COR-L47 (cell line): ENCODE data around the gene SLC6A5.
"Not testable (repeated sequence)": the region's sequence is repeated elsewhere in the genome, so short reads cannot be mapped to it uniquely, and the experiment has no call there.

ENCODE experiments used
- DNase-seq: peaks from one replicate; lab custom pipeline; 2025; lab: John Stamatoyannopoulos, UW

The SLC6A5 gene

GRCh38 chr11:20599221-20600019, at the start of gene SLC6A5:
Gene SLC6A5 (plus strand): TSS chr11:20599608. CDS start chr11:20599673, 65 bp downstream.
- no peak for DNase-seq

DNA sequence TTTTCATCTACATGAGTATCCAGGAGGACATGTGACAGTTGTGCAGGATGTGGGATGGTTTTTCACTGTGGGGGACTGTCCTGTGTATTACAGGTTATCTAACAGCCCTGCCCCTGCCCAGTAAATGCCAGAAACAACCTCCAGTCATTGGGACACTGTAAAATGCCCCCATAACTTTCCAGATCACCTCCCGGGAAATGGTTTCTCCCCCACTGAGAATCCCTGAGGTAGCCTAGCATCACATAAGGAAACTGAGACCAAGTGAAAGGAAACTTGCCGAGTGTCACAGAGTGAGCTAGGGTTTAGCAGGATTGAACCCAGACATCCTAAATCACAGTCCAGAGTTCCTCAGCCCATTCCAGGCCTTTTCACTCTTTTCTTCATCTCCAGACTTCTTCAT, 48.3 kb upstream of the SLC6A5 start:
- no peak for DNase-seq

DNA sequence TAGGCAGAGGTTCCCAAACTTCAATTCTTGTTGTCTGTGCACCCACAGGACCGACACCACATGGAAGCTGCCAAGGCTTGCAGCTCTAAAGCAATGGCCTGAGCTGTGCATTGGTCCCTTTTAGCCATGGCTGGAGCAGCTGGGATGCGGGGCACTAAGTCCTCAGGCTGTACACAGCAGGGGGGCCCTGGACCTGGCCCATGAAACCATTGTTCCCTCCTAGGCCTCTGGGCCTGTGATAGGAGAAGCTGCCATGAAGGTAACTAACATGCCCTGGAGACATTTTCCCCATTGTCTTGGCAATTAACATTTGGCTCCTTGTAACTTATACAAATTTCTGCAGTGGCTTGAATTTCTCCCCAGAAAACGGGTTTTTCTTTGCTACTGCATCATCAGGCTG, 43.6 kb upstream of the SLC6A5 start:
- DNase-seq, result no peak

- DNase-seq, result not testable (repeated sequence)
Measured at GRCh38 chr11:20556396-20556795, 43.0 kb upstream of the SLC6A5 start.

DNA sequence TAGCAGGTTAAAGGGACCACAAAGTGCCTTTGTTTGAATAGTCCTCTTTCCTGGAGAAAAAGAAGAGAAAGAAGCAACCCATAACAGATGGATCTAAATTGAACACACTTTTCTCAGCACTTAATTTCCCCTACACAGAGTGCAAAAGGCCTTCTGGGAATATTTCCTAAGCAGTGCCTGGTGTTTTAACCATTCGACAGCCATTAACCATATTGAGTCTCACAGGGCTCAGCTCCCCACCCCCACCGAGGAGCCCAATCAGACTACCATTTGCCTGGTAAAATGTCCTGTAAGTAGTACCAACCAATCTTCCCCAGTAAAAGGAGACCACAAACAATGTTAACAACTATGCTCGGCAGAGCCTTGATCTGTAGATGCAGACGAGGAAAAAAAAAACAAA, 40.7 kb upstream of the SLC6A5 start:
- DNase-seq, result no peak

GRCh38 chr11:20559523-20560300, 39.7 kb upstream of the SLC6A5 start:
- no peak for DNase-seq

- no peak for DNase-seq
Measured at GRCh38 chr11:20561915-20562314, 37.5 kb upstream of the SLC6A5 start.

DNA sequence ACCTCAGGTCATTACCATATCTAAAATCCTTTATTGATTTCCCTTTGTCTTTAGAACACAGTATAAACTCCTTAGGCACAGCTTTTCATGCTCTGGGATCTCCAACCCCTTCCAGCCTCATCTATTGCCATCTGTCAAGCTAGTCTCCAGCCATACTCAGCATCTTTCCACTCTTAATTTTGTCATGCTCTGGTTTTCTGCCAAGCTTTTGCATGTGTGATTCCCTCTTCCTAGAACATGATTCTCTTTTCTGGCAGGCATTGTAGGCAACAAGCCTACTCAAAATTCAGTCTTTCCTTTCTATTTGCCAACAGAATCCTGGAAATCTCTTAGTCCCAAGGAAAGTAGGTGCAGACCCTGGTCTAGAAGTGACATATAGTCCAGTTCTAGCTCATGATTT, 35.5 kb upstream of the SLC6A5 start:
- DNase-seq, result no peak

DNA sequence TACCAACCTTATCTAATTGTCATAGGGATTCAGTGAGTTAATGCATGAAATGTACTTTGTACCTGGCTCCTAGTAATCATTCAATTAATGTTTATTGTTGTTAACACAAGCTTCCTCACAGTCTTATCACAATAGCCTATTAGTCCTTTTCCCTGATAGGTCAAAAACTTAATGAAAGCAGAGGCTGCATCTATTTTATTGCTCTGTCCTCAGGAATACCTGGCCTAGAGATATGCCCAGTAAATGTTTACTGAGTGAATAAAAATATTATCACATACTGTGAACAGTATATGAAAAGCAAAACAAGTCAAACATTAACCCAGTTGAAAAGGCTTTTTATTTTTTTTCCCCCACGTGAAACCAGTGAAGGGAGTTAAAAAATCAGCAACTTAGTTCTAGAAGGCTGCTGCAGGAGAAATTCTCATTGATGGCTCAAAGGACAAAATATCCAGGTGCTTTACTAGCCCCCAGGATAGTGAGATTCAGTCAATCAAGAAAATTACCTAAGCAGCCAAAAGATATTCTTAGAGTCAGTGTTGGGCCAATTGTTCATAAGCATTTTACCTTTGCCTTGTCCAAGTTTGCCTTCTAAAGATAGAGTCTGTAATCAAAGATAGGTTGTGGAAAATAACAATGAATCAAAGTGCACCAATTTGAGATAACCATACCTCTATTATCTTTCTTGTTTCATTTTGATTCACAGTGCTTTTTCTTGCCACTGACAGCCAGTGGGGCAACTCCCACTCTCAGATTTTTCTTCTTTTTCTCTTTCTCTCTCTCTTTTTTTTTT, 34.4 kb upstream of the SLC6A5 start:
- DNase-seq, result no peak

DNA sequence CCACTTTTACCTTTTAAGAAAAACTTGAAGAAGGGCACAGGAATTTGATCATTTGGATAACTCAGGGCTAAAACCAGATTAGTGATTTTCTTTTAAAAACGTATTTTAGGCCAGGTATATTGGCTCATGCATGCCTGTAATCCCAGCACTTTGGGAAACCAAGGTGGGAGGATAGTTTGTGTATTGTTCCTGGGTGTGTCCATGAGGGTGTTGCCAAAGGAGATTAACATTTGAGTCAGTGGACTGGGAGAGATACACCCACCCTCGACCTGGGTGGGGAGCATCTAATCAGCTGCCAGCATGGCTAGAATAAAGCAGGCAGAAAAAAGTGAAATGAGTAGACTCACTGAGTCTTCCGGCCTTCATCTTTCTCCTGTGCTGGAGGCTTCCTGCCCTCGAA, 33.3 kb upstream of the SLC6A5 start:
- DNase-seq, result not testable (repeated sequence)

DNA sequence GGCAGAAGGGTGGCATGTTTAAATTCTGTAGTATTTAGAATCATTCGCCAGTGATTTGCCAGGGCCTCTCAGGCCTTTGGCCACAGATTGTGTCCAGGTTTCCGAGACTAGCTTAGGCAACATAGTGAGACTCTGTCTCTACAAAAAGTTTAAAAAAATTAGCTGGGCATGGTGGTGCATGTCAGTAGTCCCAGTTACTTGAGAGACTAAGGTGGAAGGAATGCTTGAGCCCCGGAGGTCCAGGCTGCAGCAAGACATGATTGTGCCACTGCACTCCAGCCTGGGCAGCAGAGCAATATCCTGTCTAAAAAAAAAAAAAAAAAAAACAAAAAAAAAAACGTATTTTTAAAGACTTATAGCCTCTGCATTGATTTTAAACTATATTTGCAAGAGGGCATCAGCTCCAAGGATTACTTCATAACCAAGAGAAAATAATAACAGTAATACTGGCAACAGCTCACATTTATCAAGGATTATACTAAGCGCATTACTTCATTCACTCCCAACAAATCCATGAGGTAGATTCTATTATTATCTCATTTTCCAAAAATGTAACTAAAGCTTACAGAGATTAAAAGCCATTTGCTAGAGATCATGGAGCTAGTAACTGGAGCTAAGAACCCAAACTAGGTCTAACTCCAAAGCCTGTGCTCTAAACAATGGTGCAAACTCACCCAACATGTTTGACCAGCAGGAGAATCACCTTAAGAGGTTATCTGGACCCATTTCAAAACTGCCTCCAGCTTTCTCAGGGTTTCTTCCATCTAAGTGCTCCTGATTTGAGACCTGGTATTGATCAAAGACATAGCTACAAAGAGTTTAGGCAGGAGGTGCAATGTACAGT, 32.6 kb upstream of the SLC6A5 start:
- DNase-seq, result no peak

DNA sequence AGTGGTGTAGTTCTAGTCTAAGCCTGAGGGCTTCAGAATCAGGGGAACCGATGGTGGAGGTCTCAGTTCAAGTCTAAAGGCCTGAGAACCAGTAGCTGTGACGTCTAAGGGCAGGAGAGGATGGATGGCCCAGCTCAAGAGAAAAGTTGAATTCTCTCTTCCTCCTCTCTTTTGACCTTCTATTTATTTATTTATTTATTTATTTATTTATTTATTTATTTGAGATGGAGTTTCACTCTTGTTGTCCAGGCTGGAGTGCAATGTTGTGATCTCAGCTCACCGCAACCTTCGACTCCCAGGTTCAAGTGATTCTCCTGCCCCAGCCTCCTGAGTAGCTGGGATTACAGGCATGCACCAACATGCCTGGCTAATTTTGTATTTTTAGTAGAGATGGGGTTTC, 19.7 kb upstream of the SLC6A5 start:
- not testable (repeated sequence) for DNase-seq

DNA sequence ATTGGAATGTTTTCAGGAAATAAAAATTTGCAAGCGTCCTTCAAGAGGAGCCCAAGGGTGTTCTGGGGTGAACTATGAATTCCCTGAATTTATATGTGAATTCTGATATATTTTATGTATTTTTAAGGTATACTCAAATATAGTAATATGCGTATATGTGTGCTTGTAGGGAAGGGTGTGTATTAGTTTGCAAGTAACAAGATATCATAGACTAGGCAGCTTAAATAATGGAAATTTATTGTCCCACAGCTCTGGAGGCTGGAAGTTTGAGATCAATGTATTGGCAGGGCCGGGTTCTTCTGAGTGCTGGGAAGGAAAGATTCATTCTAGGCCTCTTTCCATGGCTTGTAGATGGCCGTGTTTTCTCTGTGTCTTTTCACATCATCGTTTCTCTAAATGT, 16.2 kb upstream of the SLC6A5 start:
- no peak for DNase-seq

DNA sequence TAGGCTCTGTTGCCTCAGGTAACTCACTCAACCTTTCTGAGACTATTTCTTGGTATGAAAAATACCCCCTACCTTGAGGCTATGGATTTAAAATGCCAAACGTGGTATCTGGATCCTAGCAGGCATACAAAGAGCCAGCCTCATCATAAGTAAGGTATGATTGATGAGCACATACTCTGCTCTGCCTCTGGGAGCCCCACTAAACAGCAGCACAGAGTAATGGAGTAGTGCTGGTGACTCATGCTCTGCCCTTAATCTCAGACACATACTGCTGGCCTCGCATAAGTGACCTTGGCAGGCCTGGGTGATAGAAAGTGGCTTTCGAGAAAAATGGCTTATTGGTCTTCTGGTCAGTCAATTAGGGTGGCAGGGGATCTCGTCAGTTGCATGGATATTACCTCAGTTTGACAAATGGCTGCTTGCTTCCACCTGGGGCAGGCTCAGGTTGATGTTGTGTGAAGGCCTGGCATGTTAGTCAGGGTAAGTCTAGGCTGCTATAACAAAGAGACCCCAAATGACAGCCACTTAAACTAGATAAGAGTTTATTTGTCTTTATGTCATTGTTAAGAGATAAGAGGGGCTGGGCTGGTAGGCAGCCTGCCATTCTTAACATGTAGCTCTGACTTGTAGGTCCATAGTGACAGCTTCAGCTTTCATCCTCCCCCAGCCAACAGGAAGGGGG, 15.2 kb upstream of the SLC6A5 start:
- no peak for DNase-seq

DNA sequence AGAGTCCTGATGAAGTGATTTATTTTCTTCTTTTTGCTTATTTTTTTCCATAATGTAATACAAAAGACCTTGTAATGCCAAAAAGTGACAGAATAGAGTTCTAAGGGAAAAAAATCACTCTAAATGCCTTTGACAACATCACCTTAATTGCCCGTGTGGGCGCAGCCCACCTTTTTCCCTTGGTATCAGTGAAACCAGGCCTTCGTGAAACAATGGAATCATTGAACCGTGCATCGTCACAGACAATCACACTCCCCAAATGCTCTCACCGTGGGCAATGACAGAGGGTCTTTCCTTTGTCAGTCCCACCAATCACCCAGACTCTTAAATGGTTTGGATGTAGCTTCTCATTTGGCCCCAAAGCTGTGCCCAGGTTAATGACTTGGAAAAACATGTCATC, 9.6 kb upstream of the SLC6A5 start:
- DNase-seq, result no peak

DNA sequence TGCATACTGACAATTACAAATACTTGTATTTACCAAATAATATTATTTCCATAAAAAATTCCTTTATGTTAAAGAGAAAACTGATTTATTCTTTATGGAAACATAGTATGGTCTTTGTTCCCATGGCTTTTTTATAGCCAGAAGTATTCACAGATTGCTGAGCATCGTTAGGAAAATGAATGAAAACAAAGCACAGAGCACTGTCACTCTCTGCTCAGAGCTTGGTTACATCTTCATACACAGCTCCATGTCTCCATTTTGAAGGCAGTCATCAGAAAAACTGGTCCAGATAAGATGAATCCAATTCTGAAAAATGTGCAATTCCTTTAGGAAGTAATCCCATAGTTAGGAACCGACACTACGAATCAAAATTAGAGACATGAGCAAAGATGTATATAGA, 9.0 kb upstream of the SLC6A5 start:
- DNase-seq, result no peak

DNA sequence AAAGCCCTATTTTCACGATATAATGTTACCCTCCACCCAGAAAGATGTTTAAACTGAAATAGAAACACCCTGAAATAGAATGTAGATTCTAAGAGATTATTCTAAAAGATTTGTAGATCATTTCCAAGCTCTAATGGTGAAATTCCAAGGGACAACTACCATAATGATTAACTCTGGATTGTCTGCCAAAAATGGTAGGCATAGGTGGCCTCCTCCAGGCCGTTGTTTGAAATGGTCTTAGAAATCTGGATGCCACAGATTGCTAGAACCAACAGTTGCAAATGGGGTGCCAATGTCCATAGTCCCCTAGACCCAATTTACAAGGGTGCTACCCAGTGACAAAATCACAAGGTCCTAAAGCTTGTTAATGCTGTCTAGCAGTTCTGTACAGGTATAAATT, 6.7 kb upstream of the SLC6A5 start:
- no peak for DNase-seq

- no peak for DNase-seq
Measured at GRCh38 chr11:20594274-20595061, 4.9 kb upstream of the SLC6A5 start.

- no peak for DNase-seq
Measured at GRCh38 chr11:20595101-20595500, 4.3 kb upstream of the SLC6A5 start.
